CD4-positive, alpha-beta T cell treated with Interferon alpha-2 for 1 hour (primary cell): ENCODE data around the gene RUNX2.

ENCODE experiments used
- DNase-seq, 2 donors: peaks; one replicate each; pipeline ENCODE4 v3.0.0-alpha.2; 2020 to 2022

RUNX2 gene

GRCh38 chr6:45351667-45352066 is 23.5 kb downstream of the RUNX2 start:
- no peak for DNase-seq

- DNase-seq = no peak
These were observed 25.5 kb downstream of the RUNX2 start for GRCh38 chr6:45353654-45354053.

- no peak for DNase-seq
These were observed 36.3 kb downstream of the RUNX2 start for GRCh38 chr6:45364466-45364865.

- no peak for DNase-seq
These were observed 36.9 kb downstream of the RUNX2 start for GRCh38 chr6:45365036-45365435.

- DNase-seq = no peak
These were observed 38.4 kb downstream of the RUNX2 start for GRCh38 chr6:45366534-45366933.

- DNase-seq = no peak
These were observed 39.9 kb downstream of the RUNX2 start for GRCh38 chr6:45367999-45368398.

GRCh38 chr6:45369870-45370269 is 41.7 kb downstream of the RUNX2 start:
- DNase-seq = no peak

- no peak for DNase-seq
These were observed 43.9 kb downstream of the RUNX2 start for GRCh38 chr6:45371924-45372573.

GRCh38 chr6:45375449-45375848 is 47.3 kb downstream of the RUNX2 start:
- DNase-seq = no peak

GRCh38 chr6:45376310-45377042 is 48.3 kb downstream of the RUNX2 start:
- no peak for DNase-seq

GRCh38 chr6:45377043-45377553 is 49.0 kb downstream of the RUNX2 start:
- no peak for DNase-seq

- peak; percentile 92 to 93 for DNase-seq
These were observed 49.6 kb downstream of the RUNX2 start, which contains the start of gene SUPT3H for GRCh38 chr6:45377554-45378333. Gene SUPT3H, minus strand, starts transcription at chr6:45377934.

- DNase-seq = no peak
These were observed 50.3 kb downstream of the RUNX2 start for GRCh38 chr6:45378334-45378926.

GRCh38 chr6:45382391-45382790 is 54.3 kb downstream of the RUNX2 start:
- no peak for DNase-seq

- DNase-seq = no peak
These were observed 58.4 kb downstream of the RUNX2 start for GRCh38 chr6:45386501-45386900.

GRCh38 chr6:45387236-45387635 is 59.1 kb downstream of the RUNX2 start:
- no peak for DNase-seq

- no peak for DNase-seq
These were observed 60.2 kb downstream of the RUNX2 start for GRCh38 chr6:45388328-45388727.

- DNase-seq = no peak
These were observed 66.5 kb downstream of the RUNX2 start for GRCh38 chr6:45394586-45395095.

- DNase-seq = no peak
These were observed 70.1 kb downstream of the RUNX2 start for GRCh38 chr6:45398075-45398813.

GRCh38 chr6:45400021-45400420 is 71.9 kb downstream of the RUNX2 start:
- no peak for DNase-seq

GRCh38 chr6:45411959-45412358 is 83.8 kb downstream of the RUNX2 start:
- no peak for DNase-seq

- no peak for DNase-seq
These were observed 87.2 kb downstream of the RUNX2 start for GRCh38 chr6:45415315-45415714.
